Osteocyte (in vitro differentiated cells): ENCODE results near the gene PDGFRB. TPM values are rescaled to one million over a fixed set of nuclear protein-coding genes. Genes with fewer than 3 reads are reported as not detected.
A peak's percentile ranks its signal among the peaks of the same experiment; 100 is the strongest.

Experiments used
- DNase-seq: peaks from one replicate; pipeline ENCODE4 v3.0.0; 2021; ENCODE audit warnings: mixed read lengths; ENCODE audit not compliant: unreplicated experiment; ENCODE audit errors: extremely low spot score
- H3K27ac Mint-ChIP-seq: one replicate; pipeline ENCODE4 v1.8.0; 2021; ENCODE audit warnings: mild to moderate bottlenecking, mixed read lengths; ENCODE audit not compliant: unreplicated experiment
- H3K27me3 Mint-ChIP-seq: one replicate; pipeline ENCODE4 v1.8.0; 2021; ENCODE audit warnings: mixed read lengths; ENCODE audit not compliant: unreplicated experiment
- H3K36me3 Mint-ChIP-seq: one replicate; pipeline ENCODE4 v1.8.0; 2021; ENCODE audit warnings: mixed read lengths; ENCODE audit not compliant: unreplicated experiment
- H3K4me1 Mint-ChIP-seq: one replicate; pipeline ENCODE4 v1.8.0; 2021; ENCODE audit warnings: mixed read lengths; ENCODE audit not compliant: unreplicated experiment
- H3K4me3 Mint-ChIP-seq: one replicate; pipeline ENCODE4 v1.8.0; 2021; ENCODE audit warnings: mild to moderate bottlenecking, moderate library complexity, mixed read lengths; ENCODE audit not compliant: unreplicated experiment
- H3K9me3 Mint-ChIP-seq: one replicate; pipeline ENCODE4 v1.8.0; 2021; ENCODE audit warnings: mixed read lengths; ENCODE audit not compliant: unreplicated experiment
- CTCF ChIP-seq: fragments of 200-600 bp; sonication (generic); IDR thresholded peaks from 2 replicates; pipeline ENCODE4 v1.5.0; 2021; ENCODE audit warnings: antibody characterized with exemption, mild to moderate bottlenecking, moderate library complexity
- total RNA-seq: library from RNA; stranded (reverse); gene quantifications from 2 replicates; pipeline ENCODE4 v1.2.1, GENCODE V29; 2021

Gene PDGFRB
- total RNA-seq, 1 donor from 2014 or later: 1,093 TPM

DNA sequence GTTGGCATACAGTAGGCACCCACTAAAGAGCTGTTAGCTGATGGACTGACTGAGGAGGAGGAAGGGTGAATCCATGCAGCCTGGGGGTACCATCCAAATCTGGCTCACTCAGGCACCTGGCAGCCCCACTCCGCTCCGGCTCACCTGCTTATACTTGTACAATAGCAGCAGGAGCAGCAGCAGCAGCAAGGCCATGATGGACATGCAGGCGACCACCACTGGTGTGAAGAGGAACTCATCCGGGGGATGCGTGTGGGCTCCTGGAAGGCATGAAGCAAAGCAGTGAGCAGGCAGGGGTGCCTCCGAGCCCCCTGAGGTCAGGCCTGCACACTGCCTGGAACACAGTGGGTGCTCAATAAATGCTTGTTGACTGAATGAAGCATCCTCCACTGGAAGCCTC is 87.6 kb downstream of the PDGFRB start:
- Mint-ChIP-seq H3K36me3 (peaks cover 4% of the 10 kb centered on the region), H3K4me1 (peaks cover 46% of the 10 kb centered on the region), H3K9me3 (peaks cover 4% of the 10 kb centered on the region), H3K4me3 (no peak overlapping the region), H3K27me3 (no peaks in the 10 kb centered on the region), H3K27ac (no peak overlapping the region)
- no peak for DNase-seq
- no peak for TF ChIP-seq CTCF

DNA sequence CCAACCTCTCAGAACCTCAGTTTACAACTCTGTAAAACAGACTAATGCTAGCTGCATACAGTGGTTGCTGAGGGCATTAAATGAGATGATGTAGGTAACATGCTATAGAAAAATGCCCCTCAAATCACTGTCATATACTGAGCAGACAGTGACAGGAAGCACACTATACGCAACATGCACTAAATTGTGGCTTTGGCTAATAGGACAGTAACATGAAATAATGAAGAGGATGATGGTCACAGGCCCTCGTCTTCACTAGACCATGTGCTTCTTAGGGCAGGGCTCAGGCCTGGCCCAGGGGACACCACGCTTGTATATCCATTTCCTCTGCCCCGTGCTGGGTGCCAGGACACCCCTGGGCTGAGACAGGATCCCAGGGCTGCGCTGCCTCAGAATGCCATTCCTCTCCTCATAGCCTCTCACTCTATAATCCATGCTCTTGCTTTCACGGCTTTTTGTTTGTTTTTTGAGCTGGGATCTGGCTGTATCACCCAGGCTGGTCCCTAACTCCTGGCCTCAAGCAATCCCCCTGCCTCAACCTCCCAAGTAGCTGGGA is 88.2 kb downstream of the PDGFRB start:
- Mint-ChIP-seq H3K4me3 (no peak overlapping the region), H3K27me3 (no peaks in the 10 kb centered on the region), H3K27ac (no peak overlapping the region), H3K36me3 (no peaks in the 10 kb centered on the region), H3K4me1 (peaks cover 46% of the 10 kb centered on the region), H3K9me3 (no peaks in the 10 kb centered on the region)
- no peak for TF ChIP-seq CTCF
- no peak for DNase-seq

DNA sequence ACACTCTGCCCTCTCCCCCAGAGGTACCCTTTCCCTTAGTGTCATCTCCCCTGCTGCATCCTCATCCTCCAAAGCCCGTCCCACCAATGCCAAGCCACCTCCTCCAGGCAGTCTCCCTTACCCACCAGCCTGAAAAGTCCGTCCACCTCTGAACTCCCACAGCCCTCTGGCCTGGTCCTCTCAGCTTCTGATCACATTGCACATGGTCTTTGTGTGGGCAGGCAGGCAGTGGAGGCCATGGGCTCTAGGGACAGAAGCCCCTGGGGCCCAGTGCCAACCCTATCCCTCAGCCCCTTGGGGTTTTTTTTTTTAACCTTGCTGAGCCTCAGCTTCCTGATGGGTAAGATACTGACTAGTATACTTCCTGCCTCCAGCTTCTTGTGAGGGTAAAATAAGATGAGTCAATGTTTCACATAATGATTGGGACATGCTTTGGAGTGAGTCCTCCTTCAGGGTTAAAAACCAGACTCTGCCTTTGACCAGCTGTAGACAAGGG is 88.7 kb downstream of the PDGFRB start:
- Mint-ChIP-seq H3K27ac (peak overlapping the region; percentile 71), H3K4me1 (peaks cover 46% of the 10 kb centered on the region), H3K9me3 (no peaks in the 10 kb centered on the region), H3K27me3 (no peaks in the 10 kb centered on the region), H3K4me3 (no peak overlapping the region), H3K36me3 (no peaks in the 10 kb centered on the region)
- no peak for DNase-seq
- no peak for TF ChIP-seq CTCF

GRCh38 chr5:150066436-150066835 is 89.2 kb downstream of the PDGFRB start:
- Mint-ChIP-seq H3K36me3 (no peaks in the 10 kb centered on the region), H3K4me3 (no peak overlapping the region), H3K9me3 (no peaks in the 10 kb centered on the region), H3K27ac (peak overlapping the region; percentile 75), H3K27me3 (no peaks in the 10 kb centered on the region), H3K4me1 (peaks cover 46% of the 10 kb centered on the region)
- TF ChIP-seq CTCF: no peak
- DNase-seq: no peak

DNA sequence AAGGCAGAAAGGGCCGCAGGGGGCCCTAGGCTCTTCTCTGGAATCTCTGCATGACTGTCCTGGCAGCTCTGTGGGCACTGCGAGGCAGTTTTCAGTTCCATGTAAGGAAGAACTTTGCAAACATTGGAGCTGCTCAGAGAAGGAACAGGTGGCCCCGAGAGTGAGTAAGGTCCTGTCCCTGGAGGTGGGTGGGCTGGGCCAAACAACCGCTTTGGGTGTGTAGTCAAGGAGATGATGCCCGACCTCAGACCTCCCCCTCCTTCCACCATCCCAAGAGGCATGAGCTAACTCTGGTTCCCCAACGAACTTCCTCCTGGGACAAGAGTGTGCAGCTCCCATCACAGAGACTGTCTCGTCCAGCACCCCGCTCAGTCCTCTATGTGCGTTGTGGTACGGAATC is 89.8 kb downstream of the PDGFRB start:
- H3K27me3 Mint-ChIP-seq: no peaks in the 10 kb centered on the region
- peak overlapping the region; percentile 75 for H3K27ac Mint-ChIP-seq
- no peak overlapping the region for H3K4me3 Mint-ChIP-seq
- H3K9me3 Mint-ChIP-seq: no peaks in the 10 kb centered on the region
- no peak for DNase-seq
- H3K4me1 Mint-ChIP-seq: peaks cover 46% of the 10 kb centered on the region
- H3K36me3 Mint-ChIP-seq: no peaks in the 10 kb centered on the region
- TF ChIP-seq CTCF: no peak
